ENCODE data around the gene TRIM69. TPM values are rescaled to one million over a fixed set of nuclear protein-coding genes. Genes with fewer than 3 reads are reported as not detected.
"Not testable (repeated sequence)": the region's sequence is repeated elsewhere in the genome, so short reads cannot be mapped to it uniquely, and the experiment has no call there.

TRIM69 gene
- total RNA-seq (2012; rRNA removed) = 7.6 and 8.6 TPM in 2 replicates

GRCh38 chr15:44736181-44736765 is at the start of gene TRIM69:
Gene TRIM69, plus strand, starts transcription at chr15:44736528. Its CDS starts 177 bp downstream, at chr15:44736705.
- Histone ChIP-seq H3K27me3 (ENCODE audit: control insufficient read depth, insufficient read depth, low read length) (no peaks in the 10 kb centered on the region), H3K9me3 (replicated peaks; ENCODE audit: low read length) (no peaks in the 10 kb centered on the region), H3K4me3 (ENCODE audit: low read length) (no peak within 1 kb of the TSS), H3K36me3 (ENCODE audit: insufficient read depth, low read length) (no peaks in the 10 kb centered on the region), H3K4me1 (ENCODE audit: control insufficient read depth, insufficient read depth, low read length) (peaks cover 3% of the 10 kb centered on the region), H3K4me2 (ENCODE audit: low read length) (no peak within 1 kb of the TSS), H3K9ac (ENCODE audit: low read depth, low read length) (no peak within 1 kb of the TSS)

GRCh38 chr15:44689318-44689717 is 47.0 kb upstream of the TRIM69 start:
- H3K9me3 ChIP-seq (replicated peaks; ENCODE audit: low read length); H3K4me3 ChIP-seq (ENCODE audit: low read length); H3K36me3 ChIP-seq (ENCODE audit: insufficient read depth, low read length); H3K4me2 ChIP-seq (ENCODE audit: low read length); H3K9ac ChIP-seq (ENCODE audit: low read depth, low read length); H3K4me1 ChIP-seq (ENCODE audit: control insufficient read depth, insufficient read depth, low read length): not testable (repeated sequence)
- H3K27me3 ChIP-seq (ENCODE audit: control insufficient read depth, insufficient read depth, low read length) = peaks cover 18% of the 10 kb centered on the region

GRCh38 chr15:44690245-44690644 is 46.1 kb upstream of the TRIM69 start:
- H3K4me2 ChIP-seq (ENCODE audit: low read length); H3K4me1 ChIP-seq (ENCODE audit: control insufficient read depth, insufficient read depth, low read length); H3K36me3 ChIP-seq (ENCODE audit: insufficient read depth, low read length); H3K9ac ChIP-seq (ENCODE audit: low read depth, low read length); H3K9me3 ChIP-seq (replicated peaks; ENCODE audit: low read length); H3K4me3 ChIP-seq (ENCODE audit: low read length): not testable (repeated sequence)
- peaks cover 25% of the 10 kb centered on the region for H3K27me3 ChIP-seq (ENCODE audit: control insufficient read depth, insufficient read depth, low read length)

GRCh38 chr15:44692659-44693058 is 43.7 kb upstream of the TRIM69 start:
- Histone ChIP-seq H3K4me2 (ENCODE audit: low read length) (no peak overlapping the region), H3K4me1 (ENCODE audit: control insufficient read depth, insufficient read depth, low read length) (no peaks in the 10 kb centered on the region), H3K9ac (ENCODE audit: low read depth, low read length) (no peak overlapping the region)

GRCh38 chr15:44694416-44694815 is 41.9 kb upstream of the TRIM69 start:
- no peak overlapping the region for H3K4me2 ChIP-seq (ENCODE audit: low read length)
- H3K9me3 ChIP-seq (replicated peaks; ENCODE audit: low read length) = no peaks in the 10 kb centered on the region
- H3K9ac ChIP-seq (ENCODE audit: low read depth, low read length) = no peak overlapping the region
- H3K27me3 ChIP-seq (ENCODE audit: control insufficient read depth, insufficient read depth, low read length) = peaks cover 49% of the 10 kb centered on the region
- H3K36me3 ChIP-seq (ENCODE audit: insufficient read depth, low read length) = no peaks in the 10 kb centered on the region
- H3K4me3 ChIP-seq (ENCODE audit: low read length) = no peak overlapping the region
- H3K4me1 ChIP-seq (ENCODE audit: control insufficient read depth, insufficient read depth, low read length) = no peaks in the 10 kb centered on the region

More at GRCh38 chr15:44692659-44693058, 43.7 kb upstream of the TRIM69 start:
- no peak overlapping the region for H3K4me3 ChIP-seq (ENCODE audit: low read length)
- H3K9me3 ChIP-seq (replicated peaks; ENCODE audit: low read length) = no peaks in the 10 kb centered on the region
- peaks cover 40% of the 10 kb centered on the region for H3K27me3 ChIP-seq (ENCODE audit: control insufficient read depth, insufficient read depth, low read length)
- no peaks in the 10 kb centered on the region for H3K36me3 ChIP-seq (ENCODE audit: insufficient read depth, low read length)

GRCh38 chr15:44695294-44695693 is 41.0 kb upstream of the TRIM69 start:
- Histone ChIP-seq H3K4me1 (ENCODE audit: control insufficient read depth, insufficient read depth, low read length) (no peaks in the 10 kb centered on the region), H3K4me3 (ENCODE audit: low read length) (no peak overlapping the region), H3K36me3 (ENCODE audit: insufficient read depth, low read length) (no peaks in the 10 kb centered on the region), H3K9me3 (replicated peaks; ENCODE audit: low read length) (no peaks in the 10 kb centered on the region), H3K27me3 (ENCODE audit: control insufficient read depth, insufficient read depth, low read length) (peaks cover 49% of the 10 kb centered on the region), H3K9ac (ENCODE audit: low read depth, low read length) (no peak overlapping the region), H3K4me2 (ENCODE audit: low read length) (no peak overlapping the region)

GRCh38 chr15:44697014-44697413 is 39.3 kb upstream of the TRIM69 start:
- Histone ChIP-seq H3K4me1 (ENCODE audit: control insufficient read depth, insufficient read depth, low read length) (no peaks in the 10 kb centered on the region), H3K9me3 (replicated peaks; ENCODE audit: low read length) (no peaks in the 10 kb centered on the region), H3K4me2 (ENCODE audit: low read length) (no peak overlapping the region), H3K27me3 (ENCODE audit: control insufficient read depth, insufficient read depth, low read length) (peaks cover 46% of the 10 kb centered on the region), H3K4me3 (ENCODE audit: low read length) (no peak overlapping the region), H3K9ac (ENCODE audit: low read depth, low read length) (no peak overlapping the region), H3K36me3 (ENCODE audit: insufficient read depth, low read length) (no peaks in the 10 kb centered on the region)

GRCh38 chr15:44698641-44699040 is 37.7 kb upstream of the TRIM69 start:
- Histone ChIP-seq H3K9ac (ENCODE audit: low read depth, low read length) (no peak overlapping the region), H3K4me1 (ENCODE audit: control insufficient read depth, insufficient read depth, low read length) (no peaks in the 10 kb centered on the region), H3K36me3 (ENCODE audit: insufficient read depth, low read length) (no peaks in the 10 kb centered on the region), H3K9me3 (replicated peaks; ENCODE audit: low read length) (no peaks in the 10 kb centered on the region), H3K4me3 (ENCODE audit: low read length) (no peak overlapping the region), H3K27me3 (ENCODE audit: control insufficient read depth, insufficient read depth, low read length) (peaks cover 35% of the 10 kb centered on the region), H3K4me2 (ENCODE audit: low read length) (no peak overlapping the region)

GRCh38 chr15:44700676-44701075 is 35.7 kb upstream of the TRIM69 start:
- peaks cover 19% of the 10 kb centered on the region for H3K27me3 ChIP-seq (ENCODE audit: control insufficient read depth, insufficient read depth, low read length)
- H3K4me3 ChIP-seq (ENCODE audit: low read length); H3K4me1 ChIP-seq (ENCODE audit: control insufficient read depth, insufficient read depth, low read length); H3K9ac ChIP-seq (ENCODE audit: low read depth, low read length); H3K4me2 ChIP-seq (ENCODE audit: low read length); H3K36me3 ChIP-seq (ENCODE audit: insufficient read depth, low read length); H3K9me3 ChIP-seq (replicated peaks; ENCODE audit: low read length): not testable (repeated sequence)

- H3K4me1 ChIP-seq (ENCODE audit: control insufficient read depth, insufficient read depth, low read length) = no peaks in the 10 kb centered on the region
- no peak overlapping the region for H3K4me3 ChIP-seq (ENCODE audit: low read length)
- no peaks in the 10 kb centered on the region for H3K27me3 ChIP-seq (ENCODE audit: control insufficient read depth, insufficient read depth, low read length)
- H3K4me2 ChIP-seq (ENCODE audit: low read length) = no peak overlapping the region
- no peaks in the 10 kb centered on the region for H3K36me3 ChIP-seq (ENCODE audit: insufficient read depth, low read length)
- no peak overlapping the region for H3K9ac ChIP-seq (ENCODE audit: low read depth, low read length)
- H3K9me3 ChIP-seq (replicated peaks; ENCODE audit: low read length) = no peaks in the 10 kb centered on the region
Observed at GRCh38 chr15:44705986-44706385, 30.3 kb upstream of the TRIM69 start.

GRCh38 chr15:44706401-44706800 is 29.9 kb upstream of the TRIM69 start:
- no peak overlapping the region for H3K9ac ChIP-seq (ENCODE audit: low read depth, low read length)
- H3K27me3 ChIP-seq (ENCODE audit: control insufficient read depth, insufficient read depth, low read length) = no peaks in the 10 kb centered on the region
- H3K9me3 ChIP-seq (replicated peaks; ENCODE audit: low read length) = no peaks in the 10 kb centered on the region
- no peak overlapping the region for H3K4me3 ChIP-seq (ENCODE audit: low read length)
- no peak overlapping the region for H3K4me2 ChIP-seq (ENCODE audit: low read length)
- no peaks in the 10 kb centered on the region for H3K4me1 ChIP-seq (ENCODE audit: control insufficient read depth, insufficient read depth, low read length)
- no peaks in the 10 kb centered on the region for H3K36me3 ChIP-seq (ENCODE audit: insufficient read depth, low read length)

GRCh38 chr15:44706946-44707636 is 29.2 kb upstream of the TRIM69 start:
- Histone ChIP-seq H3K9me3 (replicated peaks; ENCODE audit: low read length) (no peaks in the 10 kb centered on the region), H3K4me1 (ENCODE audit: control insufficient read depth, insufficient read depth, low read length) (no peaks in the 10 kb centered on the region), H3K4me2 (ENCODE audit: low read length) (no peak overlapping the region), H3K4me3 (ENCODE audit: low read length) (no peak overlapping the region), H3K36me3 (ENCODE audit: insufficient read depth, low read length) (no peaks in the 10 kb centered on the region), H3K27me3 (ENCODE audit: control insufficient read depth, insufficient read depth, low read length) (no peaks in the 10 kb centered on the region), H3K9ac (ENCODE audit: low read depth, low read length) (no peak overlapping the region)
